Activated T-helper 17 cell treated with anti-CD3 and anti-CD28 coated beads, Interleukin-2, amount 50 U/mL, for 72 hours (primary cell): ENCODE results near the gene APOL5. TPM values are rescaled to one million over a fixed set of nuclear protein-coding genes. Genes with fewer than 3 reads are reported as not detected.
"Not testable (repeated sequence)": the region's sequence is repeated elsewhere in the genome, so short reads cannot be mapped to it uniquely, and the experiment has no call there.

ENCODE experiments used
- ATAC-seq: fragments of 150-1000 bp; cut with Tn5 transposase; replicated peaks from 2 replicates; pipeline ENCODE4 v1.10.0; 2021; ENCODE audit warnings: mild to moderate bottlenecking, moderate library complexity
- H3K27ac Mint-ChIP-seq: one replicate; pipeline ENCODE4 v1.8.0; 2022; ENCODE audit warnings: mixed read lengths
- H3K27me3 Mint-ChIP-seq: one replicate; pipeline ENCODE4 v1.8.0; 2022; ENCODE audit warnings: mixed read lengths
- H3K36me3 Mint-ChIP-seq: one replicate; pipeline ENCODE4 v1.8.0; 2022; ENCODE audit warnings: low read depth, mild to moderate bottlenecking, mixed read lengths
- H3K4me1 Mint-ChIP-seq: one replicate; pipeline ENCODE4 v1.8.0; 2022; ENCODE audit warnings: mixed read lengths
- H3K4me3 Mint-ChIP-seq: one replicate; pipeline ENCODE4 v1.8.0; 2022; ENCODE audit warnings: mild to moderate bottlenecking, mixed read lengths
- H3K9me3 Mint-ChIP-seq: one replicate; pipeline ENCODE4 v1.8.0; 2022; ENCODE audit warnings: mixed read lengths
- total RNA-seq, 2 donors: library from RNA; stranded (reverse); gene quantifications; one replicate each; pipeline ENCODE4 v1.2.3, GENCODE V29; 2022

The APOL5 gene, protein sequence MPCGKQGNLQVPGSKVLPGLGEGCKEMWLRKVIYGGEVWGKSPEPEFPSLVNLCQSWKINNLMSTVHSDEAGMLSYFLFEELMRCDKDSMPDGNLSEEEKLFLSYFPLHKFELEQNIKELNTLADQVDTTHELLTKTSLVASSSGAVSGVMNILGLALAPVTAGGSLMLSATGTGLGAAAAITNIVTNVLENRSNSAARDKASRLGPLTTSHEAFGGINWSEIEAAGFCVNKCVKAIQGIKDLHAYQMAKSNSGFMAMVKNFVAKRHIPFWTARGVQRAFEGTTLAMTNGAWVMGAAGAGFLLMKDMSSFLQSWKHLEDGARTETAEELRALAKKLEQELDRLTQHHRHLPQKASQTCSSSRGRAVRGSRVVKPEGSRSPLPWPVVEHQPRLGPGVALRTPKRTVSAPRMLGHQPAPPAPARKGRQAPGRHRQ
- not detected for total RNA-seq

DNA sequence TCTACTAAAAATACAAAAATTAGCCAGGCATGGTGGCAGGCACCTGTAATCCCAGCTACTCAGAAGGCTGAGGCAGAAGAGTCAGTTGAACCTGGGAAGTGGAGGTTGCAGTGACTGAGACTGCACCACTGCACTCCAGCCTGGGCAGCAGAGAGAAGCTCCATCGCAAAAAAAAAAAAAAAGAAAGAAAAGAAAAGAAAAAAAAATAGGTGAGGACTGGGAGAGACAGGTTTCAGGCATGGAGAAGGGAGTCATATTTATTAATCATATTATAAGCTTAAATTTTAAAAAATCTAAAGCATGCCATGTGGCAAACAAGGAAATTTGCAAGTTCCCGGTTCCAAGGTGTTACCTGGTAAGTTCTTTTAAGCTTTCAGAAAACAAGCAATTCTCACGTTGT lies at the start of gene APOL5:
TSS of gene APOL5 (plus strand) at position 301 of the 400 bp plus-strand sequence. CDS start at position 301, 0 bp downstream.
- H3K36me3 Mint-ChIP-seq: no peaks in the 10 kb centered on the region
- no peaks in the 10 kb centered on the region for H3K4me1 Mint-ChIP-seq

DNA sequence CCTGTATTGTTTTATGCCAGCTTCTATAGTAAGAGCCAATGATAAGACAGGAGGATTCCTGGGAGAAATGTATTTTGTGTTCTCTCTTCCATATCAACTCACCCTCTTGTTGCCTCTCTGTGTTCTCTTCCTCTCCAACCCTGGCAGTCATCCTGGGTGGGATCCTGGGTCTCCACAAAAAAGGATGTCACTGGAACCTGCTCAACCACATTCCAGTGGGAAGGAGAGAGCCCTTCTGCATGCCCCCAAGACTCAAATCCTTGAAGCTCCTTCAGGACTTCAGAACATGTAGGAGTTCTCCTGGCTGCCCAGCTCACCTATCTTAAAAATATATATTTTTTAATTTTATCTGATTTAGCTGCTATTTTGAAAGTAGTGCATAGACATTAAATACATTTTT lies 43.3 kb upstream of the APOL5 start:
- Mint-ChIP-seq H3K4me3 (no peak overlapping the region), H3K27ac (no peak overlapping the region), H3K9me3 (peaks cover 8% of the 10 kb centered on the region), H3K27me3 (no peaks in the 10 kb centered on the region), H3K4me1 (peaks cover 8% of the 10 kb centered on the region), H3K36me3 (no peaks in the 10 kb centered on the region)
- ATAC-seq: no peak

More for the DNA sequence above, at the start of gene APOL5:
- Mint-ChIP-seq H3K27me3 (peaks cover 11% of the 10 kb centered on the region), H3K4me3 (no peak within 1 kb of the TSS), H3K9me3 (peaks cover 10% of the 10 kb centered on the region), H3K27ac (no peak within 1 kb of the TSS)
- ATAC-seq: no peak

DNA sequence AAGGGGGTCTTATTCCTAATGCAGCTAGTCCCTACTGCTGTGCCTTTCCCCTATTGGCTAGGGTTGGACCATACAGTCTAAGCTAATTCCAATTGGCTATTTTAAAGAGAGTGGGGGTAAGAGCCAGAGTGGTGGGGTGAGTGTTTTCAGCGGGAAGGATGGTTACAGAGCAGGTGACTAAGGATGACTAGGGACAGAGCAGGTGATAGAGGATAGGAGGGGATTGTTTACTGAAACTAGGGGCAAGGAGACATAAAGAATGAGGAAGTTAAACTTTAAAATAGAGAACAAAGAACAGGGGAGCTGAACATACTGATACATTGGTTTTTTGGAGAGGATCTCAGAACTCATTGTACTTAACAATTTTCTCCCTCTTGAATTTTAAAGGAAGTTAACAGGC lies 41.6 kb upstream of the APOL5 start:
- H3K4me1 Mint-ChIP-seq: peaks cover 20% of the 10 kb centered on the region
- H3K27me3 Mint-ChIP-seq, H3K9me3 Mint-ChIP-seq, ATAC-seq, H3K4me3 Mint-ChIP-seq, H3K36me3 Mint-ChIP-seq, H3K27ac Mint-ChIP-seq: not testable (repeated sequence)

DNA sequence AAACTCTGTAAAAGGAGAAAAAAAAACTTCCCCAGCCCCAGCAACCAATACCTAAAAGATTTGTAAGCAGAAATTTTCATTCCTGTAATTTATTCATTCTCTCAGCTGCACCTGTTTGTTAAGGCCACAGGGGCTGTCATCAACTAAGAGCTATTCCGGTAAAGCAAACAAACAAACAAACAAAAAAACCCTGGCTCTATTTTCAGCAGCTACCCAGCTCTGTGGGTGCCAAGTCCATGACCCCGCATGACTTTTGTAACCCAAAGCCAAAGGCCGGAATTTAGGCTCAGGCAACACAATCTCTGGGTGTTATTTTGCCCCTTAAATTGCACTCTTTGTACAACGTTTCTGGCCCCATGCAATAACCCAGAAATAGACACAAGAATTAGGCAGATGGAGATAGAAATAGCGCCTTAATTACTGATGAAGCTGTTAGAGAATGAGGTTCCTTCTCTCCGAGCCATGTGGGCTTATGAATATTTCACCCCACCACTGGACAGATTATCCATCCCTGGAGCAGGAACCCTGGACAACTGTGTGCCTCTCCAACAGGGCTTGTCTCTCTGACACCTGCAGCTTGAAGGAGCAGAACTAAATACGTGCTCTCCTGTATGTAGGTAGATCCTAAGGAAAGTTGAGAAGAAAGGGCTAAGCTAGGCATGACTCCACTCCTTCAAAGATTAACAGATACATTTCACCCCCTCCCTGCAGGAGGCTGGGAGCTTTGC lies 40.0 kb upstream of the APOL5 start:
- Mint-ChIP-seq H3K27ac (no peak overlapping the region), H3K4me3 (no peak overlapping the region), H3K4me1 (peaks cover 20% of the 10 kb centered on the region), H3K9me3 (peaks cover 10% of the 10 kb centered on the region), H3K27me3 (no peaks in the 10 kb centered on the region), H3K36me3 (no peaks in the 10 kb centered on the region)
- ATAC-seq: no peak

DNA sequence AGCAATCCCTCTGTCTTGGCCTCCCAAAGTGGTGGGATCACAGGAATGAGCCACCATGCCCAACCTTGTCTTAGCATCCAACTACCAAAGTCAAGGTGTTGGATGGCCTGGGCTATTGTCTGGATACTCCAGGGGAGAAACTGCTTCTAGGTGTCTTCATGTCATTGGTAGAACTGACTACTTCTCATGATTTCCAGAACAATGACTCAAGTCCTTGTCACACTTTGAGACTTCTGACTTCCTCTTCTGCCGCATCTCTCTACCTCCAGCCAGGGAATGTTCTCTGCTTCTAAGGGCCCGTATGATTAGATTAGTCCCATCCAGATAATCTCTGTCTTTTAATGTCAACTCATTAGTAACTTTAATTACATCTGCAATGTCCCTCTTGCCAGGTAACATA lies 38.8 kb upstream of the APOL5 start:
- ATAC-seq: peak; percentile 88
- Mint-ChIP-seq H3K27me3 (peaks cover 7% of the 10 kb centered on the region), H3K27ac (peak overlapping the region; percentile 87), H3K4me3 (peak overlapping the region; percentile 54), H3K9me3 (peaks cover 10% of the 10 kb centered on the region), H3K4me1 (peaks cover 20% of the 10 kb centered on the region), H3K36me3 (no peaks in the 10 kb centered on the region)

DNA sequence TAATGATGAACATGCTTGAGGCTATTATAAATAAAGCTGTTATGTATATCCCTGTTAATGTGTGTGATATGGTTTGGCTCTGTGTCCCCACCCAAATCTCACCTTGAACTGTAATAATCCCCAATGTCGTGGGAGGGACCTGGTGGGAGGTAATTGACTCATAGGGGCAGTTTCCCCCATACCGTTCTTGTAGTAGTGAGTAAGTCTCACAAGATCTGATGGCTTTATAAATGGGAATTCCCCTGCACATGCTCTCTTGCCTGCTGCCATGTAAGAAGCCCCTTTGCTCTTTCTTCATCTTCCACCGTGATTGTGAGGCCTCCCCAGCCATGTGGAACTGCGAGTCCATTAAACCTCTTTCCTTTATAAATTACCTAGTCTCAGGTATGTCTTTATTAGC lies 38.2 kb upstream of the APOL5 start:
- peaks cover 20% of the 10 kb centered on the region for H3K4me1 Mint-ChIP-seq
- H3K27me3 Mint-ChIP-seq: not testable (repeated sequence)
- peak; percentile 87 for ATAC-seq

DNA sequence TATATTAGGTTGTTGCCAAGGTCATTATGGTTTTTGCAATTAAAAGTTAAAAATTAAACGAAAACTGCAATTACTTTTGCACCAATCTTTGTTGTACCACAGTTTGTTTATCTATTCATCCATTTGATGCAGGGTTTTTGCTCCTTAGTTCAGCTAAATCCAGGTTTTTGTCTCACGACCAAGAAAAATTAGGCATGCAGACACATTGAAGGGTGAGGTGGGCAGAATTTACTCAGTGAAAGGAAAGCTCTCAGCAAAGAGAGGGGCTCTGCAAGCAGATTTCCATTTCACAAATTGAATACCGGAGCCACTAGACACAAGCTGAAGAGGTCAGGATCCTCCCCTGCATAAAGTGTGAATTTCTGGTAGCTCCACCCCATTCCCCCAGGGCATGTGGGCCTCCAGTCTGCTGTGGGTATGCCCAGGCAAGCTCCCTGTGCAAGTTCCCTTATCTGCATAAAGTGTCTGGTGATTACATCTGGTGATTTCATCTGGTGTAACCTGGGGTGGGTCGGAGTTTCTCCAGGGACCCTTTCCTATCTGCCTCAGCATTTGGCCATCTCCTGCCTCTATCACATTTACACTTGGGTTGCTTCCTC lies 36.1 kb upstream of the APOL5 start:
- Mint-ChIP-seq H3K9me3 (peaks cover 6% of the 10 kb centered on the region), H3K4me1 (peaks cover 20% of the 10 kb centered on the region), H3K27ac (no peak overlapping the region), H3K4me3 (no peak overlapping the region), H3K36me3 (no peaks in the 10 kb centered on the region), H3K27me3 (peaks cover 9% of the 10 kb centered on the region)
- no peak for ATAC-seq

More for the DNA sequence above, 38.2 kb upstream of the APOL5 start:
- not testable (repeated sequence) for H3K9me3 Mint-ChIP-seq, H3K36me3 Mint-ChIP-seq
- H3K4me3 Mint-ChIP-seq: peak overlapping the region; percentile 54
- peak overlapping the region; percentile 87 for H3K27ac Mint-ChIP-seq

DNA sequence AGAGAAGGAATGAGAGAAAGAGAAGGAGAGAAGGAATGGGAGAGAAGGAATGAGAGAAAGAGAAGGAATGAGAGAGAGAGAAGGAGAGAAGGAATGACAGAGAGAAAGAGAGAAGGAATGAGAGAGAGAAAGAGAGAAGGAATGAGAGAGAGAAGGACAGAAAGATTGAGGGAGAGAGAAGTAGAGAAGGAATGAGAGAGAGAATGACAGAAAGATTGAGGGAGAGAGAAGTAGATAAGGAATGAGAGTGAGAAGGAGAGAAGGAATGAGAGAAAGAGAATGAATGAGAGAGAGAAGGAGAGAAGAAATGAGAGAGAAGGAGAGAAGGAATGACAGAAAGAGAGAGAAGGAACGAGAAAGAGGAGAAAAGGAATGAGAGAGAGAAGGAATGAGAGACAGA lies 34.1 kb upstream of the APOL5 start:
- Mint-ChIP-seq H3K27ac (peak overlapping the region; percentile 7), H3K27me3 (peaks cover 9% of the 10 kb centered on the region), H3K36me3 (no peaks in the 10 kb centered on the region), H3K9me3 (peaks cover 6% of the 10 kb centered on the region), H3K4me3 (no peak overlapping the region), H3K4me1 (peaks cover 20% of the 10 kb centered on the region)
- no peak for ATAC-seq

DNA sequence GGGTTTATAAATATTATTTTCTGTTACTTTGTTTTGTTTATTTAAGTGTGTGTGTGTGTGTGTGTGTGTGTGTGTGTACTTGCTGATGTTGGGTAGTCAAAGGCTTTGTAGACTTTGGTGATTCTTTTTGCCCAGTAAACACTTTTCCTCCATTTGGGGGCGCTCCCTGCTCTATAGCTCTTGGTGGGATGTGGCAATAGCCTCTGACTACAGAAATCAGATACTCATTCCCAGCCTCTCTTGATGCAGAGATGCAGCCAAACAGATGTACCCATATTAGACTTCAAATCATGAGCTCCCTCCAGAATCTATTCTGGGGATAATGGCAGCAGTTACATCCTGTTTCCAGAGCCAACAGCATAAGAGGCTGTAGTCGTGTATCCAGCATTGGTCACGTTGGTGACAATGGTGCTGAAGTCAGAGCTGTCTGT lies 33.4 kb upstream of the APOL5 start:
- no peak for ATAC-seq
- Mint-ChIP-seq H3K9me3 (peaks cover 2% of the 10 kb centered on the region), H3K4me3 (no peak overlapping the region), H3K27me3 (peaks cover 9% of the 10 kb centered on the region), H3K4me1 (peaks cover 13% of the 10 kb centered on the region), H3K27ac (peak overlapping the region; percentile 7), H3K36me3 (no peaks in the 10 kb centered on the region)

DNA sequence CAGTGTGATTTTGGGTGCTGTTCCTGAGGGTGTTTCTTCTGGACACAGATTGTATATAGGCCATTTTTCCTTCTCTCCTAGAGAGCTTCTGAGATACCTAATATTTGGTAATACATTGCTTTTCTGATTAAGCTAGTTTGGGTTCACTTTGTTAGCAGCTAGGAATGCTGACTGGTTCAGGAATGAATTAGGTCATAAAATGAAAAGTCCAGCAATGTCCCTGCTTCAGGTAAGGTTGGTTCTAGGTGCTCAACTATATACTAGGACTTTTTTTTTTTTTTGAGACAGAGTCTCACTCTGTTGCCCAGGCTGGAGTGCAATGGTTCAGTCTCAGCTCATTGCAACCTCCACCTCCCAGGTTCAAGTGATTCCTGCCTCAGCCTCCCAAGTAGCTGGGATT lies 32.9 kb upstream of the APOL5 start:
- Mint-ChIP-seq H3K4me3 (no peak overlapping the region), H3K27me3 (peaks cover 9% of the 10 kb centered on the region), H3K27ac (no peak overlapping the region), H3K4me1 (peaks cover 8% of the 10 kb centered on the region), H3K9me3 (no peaks in the 10 kb centered on the region), H3K36me3 (no peaks in the 10 kb centered on the region)
- no peak for ATAC-seq

DNA sequence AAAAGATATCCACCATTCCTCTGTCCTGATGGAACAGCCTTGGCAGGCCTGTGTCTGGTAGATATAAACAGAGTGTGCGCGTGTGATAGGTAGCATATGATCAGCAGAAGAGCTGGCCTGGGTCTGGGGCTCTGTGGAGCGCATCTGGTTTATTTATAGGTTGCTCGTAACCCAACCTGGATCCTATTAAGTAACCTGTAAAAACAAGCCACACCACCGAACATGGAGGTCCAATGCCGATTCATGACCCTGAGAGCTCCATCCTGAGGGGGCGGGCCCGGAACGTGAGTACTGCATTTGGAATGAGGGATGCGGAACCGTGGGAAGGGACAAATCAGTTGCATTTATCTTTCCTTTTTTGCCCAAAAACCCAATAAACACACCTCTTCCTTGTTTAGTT lies 31.9 kb upstream of the APOL5 start:
- peaks cover 9% of the 10 kb centered on the region for H3K27me3 Mint-ChIP-seq
- H3K36me3 Mint-ChIP-seq: no peaks in the 10 kb centered on the region
- H3K27ac Mint-ChIP-seq: no peak overlapping the region
- no peaks in the 10 kb centered on the region for H3K9me3 Mint-ChIP-seq
- no peak for ATAC-seq
- peaks cover 3% of the 10 kb centered on the region for H3K4me1 Mint-ChIP-seq
- no peak overlapping the region for H3K4me3 Mint-ChIP-seq

DNA sequence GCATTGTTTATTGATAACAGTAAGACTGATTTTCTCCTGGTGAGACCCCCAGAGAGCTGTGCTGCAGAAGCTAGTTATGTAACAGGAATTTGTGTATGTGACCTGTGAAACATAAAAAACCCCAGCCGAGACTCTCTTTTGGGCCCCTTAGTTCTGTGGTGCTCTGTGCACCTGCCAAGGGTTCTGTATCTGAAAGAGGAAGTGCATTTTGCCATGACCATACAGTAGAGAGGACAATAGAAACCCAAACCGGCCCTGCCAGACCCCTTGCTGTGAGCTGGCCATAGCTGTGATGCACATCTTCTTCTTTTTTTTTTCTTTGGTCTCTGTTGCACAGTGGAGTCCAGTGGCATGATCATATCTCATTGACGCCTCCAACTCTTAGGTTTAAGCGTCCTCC lies 31.4 kb upstream of the APOL5 start:
- H3K27me3 Mint-ChIP-seq: peaks cover 9% of the 10 kb centered on the region
- no peak overlapping the region for H3K4me3 Mint-ChIP-seq
- no peaks in the 10 kb centered on the region for H3K4me1 Mint-ChIP-seq
- H3K36me3 Mint-ChIP-seq: no peaks in the 10 kb centered on the region
- H3K27ac Mint-ChIP-seq: no peak overlapping the region
- ATAC-seq: no peak
- H3K9me3 Mint-ChIP-seq: no peaks in the 10 kb centered on the region

DNA sequence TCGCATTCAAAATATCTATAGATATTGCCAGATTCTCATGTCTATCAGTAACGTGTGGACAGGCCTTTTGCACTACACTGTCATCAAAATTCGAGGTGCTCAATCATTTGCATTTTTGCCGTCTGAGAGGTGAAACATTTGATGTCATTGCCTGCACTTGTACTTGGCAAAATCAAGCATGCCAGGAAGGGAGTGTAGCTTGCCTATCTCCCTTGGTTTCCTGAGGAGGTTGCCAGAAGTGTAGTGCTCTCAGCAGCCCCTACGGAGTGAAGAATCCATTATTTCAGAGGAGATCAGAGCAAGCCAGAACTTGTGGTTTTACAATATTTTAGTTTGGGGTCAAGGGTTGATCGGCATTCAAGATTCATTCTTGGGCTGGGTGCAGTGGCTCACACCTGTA lies 30.2 kb upstream of the APOL5 start:
- H3K36me3 Mint-ChIP-seq: no peaks in the 10 kb centered on the region
- no peak overlapping the region for H3K4me3 Mint-ChIP-seq
- no peak for ATAC-seq
- H3K4me1 Mint-ChIP-seq: no peaks in the 10 kb centered on the region
- no peaks in the 10 kb centered on the region for H3K9me3 Mint-ChIP-seq
- H3K27me3 Mint-ChIP-seq: peaks cover 9% of the 10 kb centered on the region
- no peak overlapping the region for H3K27ac Mint-ChIP-seq

DNA sequence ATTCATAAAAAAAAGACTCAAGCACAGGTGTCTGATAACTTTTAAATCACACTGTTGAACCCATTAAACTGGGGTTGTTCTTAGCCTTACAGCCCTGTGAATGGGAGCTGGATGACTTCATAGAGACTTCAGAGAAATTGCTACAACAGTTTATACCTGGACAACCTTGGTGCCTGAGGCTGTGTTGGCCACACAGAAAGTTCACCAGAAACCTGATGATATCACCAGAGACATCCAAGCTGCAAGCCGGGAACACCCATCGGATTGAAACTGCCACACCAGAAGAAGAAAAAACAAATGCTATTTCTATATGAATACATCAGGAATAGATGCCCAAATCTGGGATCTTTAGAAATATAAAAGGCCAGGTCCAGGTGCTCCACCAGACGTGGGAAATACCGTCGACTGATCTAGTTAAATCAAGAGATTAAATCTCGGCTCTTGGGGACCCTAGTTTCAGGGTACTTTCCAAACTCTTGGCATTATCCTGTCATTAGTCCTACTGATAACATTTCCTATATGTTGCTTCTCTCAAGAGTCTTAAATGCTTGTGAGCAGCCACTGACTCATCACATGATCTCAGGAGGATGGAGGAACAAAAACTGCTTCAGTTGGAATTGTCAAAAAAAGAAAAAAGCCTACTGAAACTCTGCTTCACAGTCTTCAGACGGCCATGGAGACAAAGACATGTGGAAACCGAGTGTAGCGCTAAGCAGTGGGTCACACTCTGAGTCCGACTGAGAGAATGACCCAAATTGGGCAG lies 28.6 kb upstream of the APOL5 start:
- no peak overlapping the region for H3K27ac Mint-ChIP-seq
- no peaks in the 10 kb centered on the region for H3K36me3 Mint-ChIP-seq
- no peak overlapping the region for H3K4me3 Mint-ChIP-seq
- ATAC-seq: no peak
- no peaks in the 10 kb centered on the region for H3K4me1 Mint-ChIP-seq
- H3K27me3 Mint-ChIP-seq: peaks cover 5% of the 10 kb centered on the region
- H3K9me3 Mint-ChIP-seq: no peaks in the 10 kb centered on the region
